ENCODE results near the gene ZNF662.

The ZNF662 gene

GRCh38 chr3:42906848-42907183 is 874 bp downstream of the ZNF662 start:
- Histone ChIP-seq H3K27ac (no peak overlapping the region), H3K9me3 (no peaks in the 10 kb centered on the region), H3K4me1 (ENCODE audit: control insufficient read depth in 1 of 2, insufficient read depth in 1 of 2, low read depth in 1 of 2, low read length in 1 of 2) (peaks cover 7 to 14% of the 10 kb centered on the region in 2 experiments), H3K4me3 (ENCODE audit: low read depth in 1 of 2, low read length in 1 of 2) (peak overlapping the region in 1 of 2 experiments; percentile 4), H3K36me3 (no peaks in the 10 kb centered on the region), H3K27me3 (peaks cover 52% of the 10 kb centered on the region)
- TF ChIP-seq CTCF (IDR thresholded peaks at IDR 0.05): no peak

GRCh38 chr3:42908675-42909074 is 2.7 kb downstream of the ZNF662 start:
- Histone ChIP-seq H3K36me3 (no peaks in the 10 kb centered on the region), H3K27me3 (peaks cover 46% of the 10 kb centered on the region), H3K4me3 (ENCODE audit: low read depth in 1 of 2, low read length in 1 of 2) (no peak overlapping the region), H3K9me3 (no peaks in the 10 kb centered on the region), H3K27ac (no peak overlapping the region), H3K4me1 (ENCODE audit: control insufficient read depth in 1 of 2, insufficient read depth in 1 of 2, low read depth in 1 of 2, low read length in 1 of 2) (peaks cover 7 to 14% of the 10 kb centered on the region in 2 experiments)
- no peak for TF ChIP-seq CTCF (IDR thresholded peaks at IDR 0.05)

GRCh38 chr3:42911551-42911950 is 5.6 kb downstream of the ZNF662 start:
- Histone ChIP-seq H3K36me3 (no peaks in the 10 kb centered on the region), H3K9me3 (peaks cover 10% of the 10 kb centered on the region)
- no peak for TF ChIP-seq CTCF (IDR thresholded peaks at IDR 0.05)

GRCh38 chr3:42914771-42915515 is 9.0 kb downstream of the ZNF662 start:
- Histone ChIP-seq H3K9me3 (peaks cover 13% of the 10 kb centered on the region), H3K27me3 (no peaks in the 10 kb centered on the region), H3K4me3 (ENCODE audit: low read depth in 1 of 2, low read length in 1 of 2) (no peak overlapping the region), H3K27ac (no peak overlapping the region), H3K4me1 (ENCODE audit: control insufficient read depth in 1 of 2, insufficient read depth in 1 of 2, low read depth in 1 of 2, low read length in 1 of 2) (no peaks in the 10 kb centered on the region), H3K36me3 (no peaks in the 10 kb centered on the region)
- TF ChIP-seq CTCF (IDR thresholded peaks at IDR 0.05): no peak

More at GRCh38 chr3:42911551-42911950, 5.6 kb downstream of the ZNF662 start:
- H3K4me3 ChIP-seq (ENCODE audit: low read depth in 1 of 2, low read length in 1 of 2): no peak overlapping the region
- H3K27me3 ChIP-seq: peaks cover 18% of the 10 kb centered on the region
- H3K4me1 ChIP-seq (ENCODE audit: control insufficient read depth in 1 of 2, insufficient read depth in 1 of 2, low read depth in 1 of 2, low read length in 1 of 2): peaks cover 3% of the 10 kb centered on the region in 2 experiments
- no peak overlapping the region for H3K27ac ChIP-seq

GRCh38 chr3:42923606-42924005 is 17.7 kb downstream of the ZNF662 start:
- Histone ChIP-seq H3K4me3 (ENCODE audit: low read depth in 1 of 2, low read length in 1 of 2) (no peak overlapping the region), H3K27me3 (no peaks in the 10 kb centered on the region), H3K36me3 (no peaks in the 10 kb centered on the region), H3K27ac (no peak overlapping the region), H3K9me3 (no peaks in the 10 kb centered on the region), H3K4me1 (ENCODE audit: control insufficient read depth in 1 of 2, insufficient read depth in 1 of 2, low read depth in 1 of 2, low read length in 1 of 2) (no peaks in the 10 kb centered on the region)
- no peak for TF ChIP-seq CTCF (IDR thresholded peaks at IDR 0.05)
